Mesenchymal stem cell (in vitro differentiated cells and primary cell): ENCODE measurements around the gene NAMPT.

Source experiments
- DNase-seq: peaks from one replicate; pipeline ENCODE4 v3.0.0-alpha.2; 2013
- H2AFZ ChIP-seq: one replicate; pipeline ENCODE4 v1.6.1; 2013; ENCODE audit warnings: low read depth, mild to moderate bottlenecking, control low read depth, inconsistent platforms, low read length, moderate library complexity
- H2AK5ac ChIP-seq: 2 replicates; pipeline ENCODE4 v1.6.1; 2013; ENCODE audit warnings: low read length, moderate library complexity, mild to moderate bottlenecking, inconsistent platforms; ENCODE audit not compliant: severe bottlenecking
- H2BK120ac ChIP-seq: one replicate; pipeline ENCODE4 v1.6.1; 2013; ENCODE audit warnings: low read depth, mild to moderate bottlenecking, inconsistent platforms, low read length, moderate library complexity
- H2BK12ac ChIP-seq, 2 experiments: one replicate each; pipeline ENCODE4 v1.6.1; 2013; ENCODE audit warnings: inconsistent platforms in 2 of 2, low read length in 2 of 2, mild to moderate bottlenecking in 2 of 2, moderate library complexity in 2 of 2, control low read depth in 1 of 2
- H2BK15ac ChIP-seq: one replicate; pipeline ENCODE4 v1.6.1; 2013; ENCODE audit warnings: mild to moderate bottlenecking, low read depth, inconsistent platforms; ENCODE audit not compliant: poor library complexity, severe bottlenecking
- H2BK5ac ChIP-seq: 2 replicates; pipeline ENCODE4 v1.6.1; 2013; ENCODE audit warnings: low read depth, mild to moderate bottlenecking, low read length, control low read depth, inconsistent platforms; ENCODE audit not compliant: poor library complexity, severe bottlenecking
- H3K14ac ChIP-seq, 2 experiments: one replicate each; pipeline ENCODE4 v1.6.1; 2013; ENCODE audit warnings: inconsistent platforms in 2 of 2, low read length in 2 of 2, control low read depth in 1 of 2, mild to moderate bottlenecking in 1 of 2, moderate library complexity in 1 of 2
- H3K18ac ChIP-seq, 2 experiments: one replicate each; pipeline ENCODE4 v1.6.1; 2013; ENCODE audit warnings: inconsistent platforms in 2 of 2, low read length in 2 of 2, control low read depth in 1 of 2, low read depth in 1 of 2, mild to moderate bottlenecking in 1 of 2
- H3K23ac ChIP-seq, 2 experiments: one replicate each; pipeline ENCODE4 v1.6.1; 2013; ENCODE audit warnings: inconsistent platforms in 2 of 2, low read length in 2 of 2, mild to moderate bottlenecking in 2 of 2, moderate library complexity in 2 of 2, control low read depth in 1 of 2
- H3K27ac ChIP-seq: 2 replicates; pipeline ENCODE4 v1.5.1; 2013; ENCODE audit warnings: mild to moderate bottlenecking, moderate library complexity, low read length, control low read depth, inconsistent platforms; ENCODE audit not compliant: poor library complexity, severe bottlenecking
- H3K27me3 ChIP-seq, 2 experiments: 2 replicates each; pipeline versions ENCODE4 v1.6.1 to v1.7.0; 2013; ENCODE audit warnings: low read length in 2 of 2, mild to moderate bottlenecking in 2 of 2, moderate library complexity in 2 of 2, control low read depth in 1 of 2, inconsistent platforms in 1 of 2; ENCODE audit not compliant: control insufficient read depth in 1 of 2, insufficient read depth in 1 of 2
- H3K36me3 ChIP-seq, 2 experiments: 2 replicates each; pipeline versions ENCODE4 v1.6.1 to v1.7.0; 2013; ENCODE audit warnings: low read length in 2 of 2, control low read depth in 1 of 2, inconsistent platforms in 1 of 2, low read depth in 1 of 2, mild to moderate bottlenecking in 1 of 2; ENCODE audit not compliant: insufficient read depth in 2 of 2, control insufficient read depth in 1 of 2
- H3K4ac ChIP-seq, 2 experiments: one replicate each; pipeline ENCODE4 v1.6.1; 2013; ENCODE audit warnings: inconsistent platforms in 2 of 2, low read length in 2 of 2, mild to moderate bottlenecking in 2 of 2, moderate library complexity in 2 of 2, control low read depth in 1 of 2, low read depth in 1 of 2
- H3K4me1 ChIP-seq: 2 replicates; pipeline ENCODE4 v1.6.1; 2013; ENCODE audit warnings: low read depth, low read length, control low read depth; ENCODE audit not compliant: control insufficient read depth, insufficient read depth
- H3K4me2 ChIP-seq: 2 replicates; pipeline ENCODE4 v1.6.1; 2013; ENCODE audit warnings: low read length, mild to moderate bottlenecking, inconsistent platforms; ENCODE audit not compliant: poor library complexity, severe bottlenecking
- H3K4me3 ChIP-seq, 2 experiments: 2 replicates each; pipeline versions ENCODE4 v1.5.1 to v1.7.0; 2013; ENCODE audit warnings: low read length in 2 of 2, mild to moderate bottlenecking in 2 of 2, control low read depth in 1 of 2, low read depth in 1 of 2; ENCODE audit not compliant: insufficient read depth in 1 of 2
- H3K79me1 ChIP-seq: replicated peaks from 2 replicates; pipeline ENCODE4 v1.6.1; 2013; ENCODE audit warnings: mild to moderate bottlenecking, control low read depth, low read length, inconsistent platforms; ENCODE audit not compliant: poor library complexity, severe bottlenecking
- H3K9ac ChIP-seq: 2 replicates; pipeline ENCODE4 v1.7.0; 2013; ENCODE audit warnings: mild to moderate bottlenecking, low read length, moderate library complexity
- H3K9me3 ChIP-seq: 2 replicates; pipeline ENCODE4 v1.7.0; 2013; ENCODE audit warnings: mild to moderate bottlenecking, low read length; ENCODE audit not compliant: control insufficient read depth
- H4K8ac ChIP-seq: one replicate; pipeline ENCODE4 v1.6.1; 2013; ENCODE audit warnings: inconsistent platforms, mild to moderate bottlenecking, low read length, moderate library complexity
- H4K91ac ChIP-seq: one replicate; pipeline ENCODE4 v1.6.1; 2013; ENCODE audit warnings: mild to moderate bottlenecking, low read length, inconsistent platforms
- WGBS: methylation state at CpG from one replicate; pipeline ENCODE4 v1.1.7; 2013; ENCODE audit warnings: mixed read lengths; 5-methylcytosine and 5-hydroxymethylcytosine counted together

NAMPT gene

DNA sequence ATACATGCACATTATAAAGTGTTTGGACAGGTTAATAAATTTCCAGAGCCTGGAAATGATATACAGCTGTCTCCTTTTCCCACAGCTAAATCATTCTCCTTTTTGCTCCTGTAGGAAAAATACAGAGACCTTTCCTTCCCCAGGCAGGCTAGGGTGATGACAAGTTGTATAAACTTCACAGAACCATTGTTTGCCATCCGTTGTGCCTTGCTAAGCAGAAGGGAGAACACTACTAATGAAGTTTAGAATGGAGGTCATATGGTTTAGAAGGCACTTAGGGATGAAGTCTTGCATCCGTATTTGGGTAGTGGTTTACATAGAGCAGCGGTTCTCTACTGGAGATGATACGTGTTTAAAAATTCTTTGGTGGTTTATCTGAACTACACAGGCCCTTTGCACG is 46.0 kb downstream of the NAMPT start:
- Histone ChIP-seq H3K4ac (no peak overlapping the region), H3K4me1 (no peaks in the 10 kb centered on the region), H3K4me3 (no peak overlapping the region), H2BK120ac (no peak overlapping the region), H2BK12ac (no peak overlapping the region), H3K27me3 (no peaks in the 10 kb centered on the region), H2BK5ac (no peak overlapping the region), H3K9me3 (no peaks in the 10 kb centered on the region), H3K36me3 (no peaks in the 10 kb centered on the region), H3K27ac (no peak overlapping the region), H3K4me2 (no peak overlapping the region), H3K14ac (no peak overlapping the region), H4K91ac (no peak overlapping the region), H3K79me1 (no peaks in the 10 kb centered on the region), H3K23ac (no peak overlapping the region), H4K8ac (no peak overlapping the region), H2AK5ac (no peak overlapping the region), H2AFZ (no peak overlapping the region), H2BK15ac (no peak overlapping the region), H3K9ac (no peak overlapping the region), H3K18ac (no peak overlapping the region)
- WGBS = 63% methylated on average over 5 of the region's 5 CpGs
- no peak for DNase-seq

DNA sequence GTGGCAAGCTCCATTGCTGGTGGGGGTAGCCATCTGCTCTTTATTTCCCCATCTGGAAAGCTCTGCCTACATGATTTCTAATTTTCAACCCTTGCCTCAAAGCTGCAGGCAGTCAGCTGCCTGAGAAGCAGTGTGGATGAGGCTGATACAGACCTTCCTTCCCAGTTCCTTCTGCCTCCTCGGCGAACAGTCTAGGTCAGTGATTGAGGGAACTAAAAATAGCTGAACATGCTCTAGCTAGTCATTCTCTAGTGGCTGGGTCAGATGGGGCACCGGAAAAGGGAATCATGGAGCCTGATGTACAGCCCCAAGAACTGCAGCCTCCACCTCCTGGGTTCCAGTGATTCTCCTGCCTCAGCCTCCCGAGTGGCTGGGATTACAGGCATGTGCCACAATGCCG is 48.7 kb downstream of the NAMPT start:
- H2AFZ ChIP-seq = no peak overlapping the region
- H2BK12ac ChIP-seq = no peak overlapping the region
- no peak for DNase-seq
- H3K14ac ChIP-seq = no peak overlapping the region
- 82% methylated on average over 5 of the region's 5 CpGs for WGBS
- no peaks in the 10 kb centered on the region for H3K79me1 ChIP-seq
- no peak overlapping the region for H2AK5ac ChIP-seq
- no peak overlapping the region for H4K91ac ChIP-seq
- peaks cover 2% of the 10 kb centered on the region for H3K4me1 ChIP-seq
- H3K23ac ChIP-seq = no peak overlapping the region
- no peak overlapping the region for H4K8ac ChIP-seq
- no peaks in the 10 kb centered on the region for H3K36me3 ChIP-seq
- H3K4ac ChIP-seq = no peak overlapping the region
- no peak overlapping the region for H3K4me3 ChIP-seq
- no peak overlapping the region for H2BK120ac ChIP-seq
- peak overlapping the region in 1 of 2 experiments; percentile 11 for H3K18ac ChIP-seq
- no peaks in the 10 kb centered on the region for H3K27me3 ChIP-seq
- no peak overlapping the region for H3K9ac ChIP-seq
- no peak overlapping the region for H2BK5ac ChIP-seq
- H2BK15ac ChIP-seq = no peak overlapping the region
- H3K9me3 ChIP-seq = no peaks in the 10 kb centered on the region
- no peak overlapping the region for H3K4me2 ChIP-seq
- no peak overlapping the region for H3K27ac ChIP-seq

DNA sequence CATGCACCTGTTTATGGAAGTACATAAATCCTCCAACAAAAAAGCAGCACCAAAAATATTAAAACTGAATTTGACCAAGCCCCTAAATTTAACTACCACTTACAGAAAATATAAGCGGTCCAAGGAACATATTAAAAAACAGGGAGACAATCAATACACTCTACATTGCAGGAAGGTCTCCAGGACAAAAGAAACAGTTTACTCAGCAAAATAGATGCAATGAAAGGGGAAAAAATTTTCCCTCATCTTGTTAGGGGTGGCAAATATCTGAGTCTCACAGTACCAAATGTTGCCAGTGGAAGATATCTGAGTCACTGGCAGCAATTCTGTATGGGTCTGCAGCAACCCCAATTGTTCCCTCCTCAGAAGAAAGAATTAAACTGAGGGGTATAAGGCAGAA is 50.4 kb downstream of the NAMPT start:
- H3K23ac ChIP-seq = no peak overlapping the region
- H2BK5ac ChIP-seq = no peak overlapping the region
- no peak overlapping the region for H2BK12ac ChIP-seq
- WGBS = 100% methylated on average over 1 of the region's 1 CpG
- no peak overlapping the region for H3K4me2 ChIP-seq
- H2BK120ac ChIP-seq = no peak overlapping the region
- H3K4me1 ChIP-seq = peaks cover 4% of the 10 kb centered on the region
- no peak overlapping the region for H2BK15ac ChIP-seq
- no peak overlapping the region for H4K8ac ChIP-seq
- H4K91ac ChIP-seq = no peak overlapping the region
- no peak overlapping the region for H3K18ac ChIP-seq
- no peak overlapping the region for H2AK5ac ChIP-seq
- no peak overlapping the region for H3K4me3 ChIP-seq
- no peak overlapping the region for H3K4ac ChIP-seq
- no peaks in the 10 kb centered on the region for H3K79me1 ChIP-seq
- H2AFZ ChIP-seq = no peak overlapping the region
- H3K36me3 ChIP-seq = no peaks in the 10 kb centered on the region
- no peaks in the 10 kb centered on the region for H3K27me3 ChIP-seq
- no peaks in the 10 kb centered on the region for H3K9me3 ChIP-seq
- no peak overlapping the region for H3K9ac ChIP-seq
- H3K14ac ChIP-seq = no peak overlapping the region
- DNase-seq = no peak
- H3K27ac ChIP-seq = no peak overlapping the region

DNA sequence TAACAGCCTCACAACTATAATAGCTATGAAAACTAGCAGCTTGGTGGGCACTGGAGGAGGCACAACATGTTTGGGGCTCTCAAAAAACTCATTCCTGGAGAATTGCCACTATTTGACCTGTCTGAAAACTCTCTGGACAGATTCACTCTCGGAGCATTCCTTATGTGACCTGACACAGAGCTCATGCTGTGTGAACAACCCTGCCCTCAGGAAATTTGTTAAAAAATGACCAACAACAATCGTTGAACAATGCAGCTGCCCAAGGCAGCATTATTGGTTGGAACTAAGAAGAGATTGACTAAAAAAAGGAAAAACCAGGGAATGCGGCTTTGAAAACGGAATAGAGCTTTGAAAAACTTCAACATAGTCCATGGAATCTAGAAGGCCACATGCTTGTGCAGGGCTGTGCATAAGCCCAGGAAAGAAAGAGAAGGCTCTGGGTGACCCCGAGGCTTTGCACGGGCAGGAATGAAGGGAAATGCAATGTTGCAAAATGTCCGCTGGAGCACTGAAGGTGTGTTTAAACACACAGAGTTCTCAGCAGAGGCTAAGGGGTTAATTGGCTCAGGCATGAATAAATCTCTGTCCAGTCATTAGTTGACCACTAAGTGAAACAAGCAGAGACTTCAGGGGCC is 52.8 kb downstream of the NAMPT start:
- Histone ChIP-seq H2BK120ac (no peak overlapping the region), H2BK5ac (peak overlapping the region; percentile 53), H4K8ac (no peak overlapping the region), H3K9ac (no peak overlapping the region), H4K91ac (no peak overlapping the region), H3K23ac (no peak overlapping the region), H3K14ac (no peak overlapping the region), H2AFZ (no peak overlapping the region), H3K79me1 (no peaks in the 10 kb centered on the region), H2AK5ac (no peak overlapping the region), H2BK12ac (no peak overlapping the region), H2BK15ac (no peak overlapping the region), H3K27me3 (no peaks in the 10 kb centered on the region), H3K9me3 (no peaks in the 10 kb centered on the region), H3K18ac (no peak overlapping the region), H3K4me2 (peak overlapping the region; percentile 6), H3K27ac (peak overlapping the region; percentile 75), H3K4ac (no peak overlapping the region), H3K4me3 (no peak overlapping the region), H3K4me1 (peaks cover 4% of the 10 kb centered on the region), H3K36me3 (no peaks in the 10 kb centered on the region)
- 94% methylated on average over 7 of the region's 7 CpGs for WGBS
- no peak for DNase-seq
